ENCODE data around the gene CPEB3.
"Not testable (repeated sequence)": the region's sequence is repeated elsewhere in the genome, so short reads cannot be mapped to it uniquely, and the experiment has no call there.

The CPEB3 gene

GRCh38 chr10:92131275-92131820 lies 159.5 kb downstream of the CPEB3 start:
- no peak for DNase-seq

GRCh38 chr10:92130622-92131274 lies 160.1 kb downstream of the CPEB3 start:
- no peak for DNase-seq

- DNase-seq, result no peak
Observed at GRCh38 chr10:92126100-92126650, 164.7 kb downstream of the CPEB3 start.

- no peak for DNase-seq
Observed at GRCh38 chr10:92125144-92125543, 165.7 kb downstream of the CPEB3 start.

- DNase-seq, result no peak
Observed at GRCh38 chr10:92124616-92125143, 166.2 kb downstream of the CPEB3 start.

- no peak for DNase-seq
Observed at GRCh38 chr10:92124020-92124419, 166.9 kb downstream of the CPEB3 start.

GRCh38 chr10:92122941-92123450 lies 167.9 kb downstream of the CPEB3 start:
- no peak for DNase-seq

- no peak for DNase-seq
Observed at GRCh38 chr10:92121686-92122492, 169.0 kb downstream of the CPEB3 start.

- DNase-seq, result no peak
Observed at GRCh38 chr10:92119340-92119739, 171.5 kb downstream of the CPEB3 start.

GRCh38 chr10:92114917-92115316 lies 176.0 kb downstream of the CPEB3 start:
- DNase-seq, result not testable (repeated sequence)

- no peak for DNase-seq
Observed at GRCh38 chr10:92113911-92114600, 176.8 kb downstream of the CPEB3 start.

GRCh38 chr10:92112462-92112861 lies 178.4 kb downstream of the CPEB3 start:
- no peak for DNase-seq

- DNase-seq, result no peak
Observed at GRCh38 chr10:92111336-92111939, 179.4 kb downstream of the CPEB3 start.

GRCh38 chr10:92110039-92110794 lies 180.7 kb downstream of the CPEB3 start:
- no peak for DNase-seq

- no peak for DNase-seq
Observed at GRCh38 chr10:92108747-92109146, 182.1 kb downstream of the CPEB3 start.

GRCh38 chr10:92108120-92108519 lies 182.8 kb downstream of the CPEB3 start:
- no peak for DNase-seq

- DNase-seq, result no peak
Observed at GRCh38 chr10:92103376-92104090, 187.3 kb downstream of the CPEB3 start.

GRCh38 chr10:92102601-92103213 lies 188.2 kb downstream of the CPEB3 start:
- DNase-seq, result no peak

- DNase-seq, result no peak
Observed at GRCh38 chr10:92094960-92095359, 195.9 kb downstream of the CPEB3 start.

- no peak for DNase-seq
Observed at GRCh38 chr10:92091965-92092364, 198.9 kb downstream of the CPEB3 start.

Measured in CD4-positive, alpha-beta T cell treated with Interferon gamma for 1 hour (primary cell).